ENCODE results near the gene S100A5. TPM values are rescaled to one million over a fixed set of nuclear protein-coding genes. Genes with fewer than 3 reads are reported as not detected.

Gene S100A5
- total RNA-seq, 4 donors from 2014 or later: not detected

- Histone ChIP-seq H3K4me3 (no peak overlapping the region), H3K9me3 (no peaks in the 10 kb centered on the region), H3K27ac (peak overlapping the region in 2 of 4 donors; percentile 52 to 75), H3K27me3 (no peaks in the 10 kb centered on the region), H3K36me3 (no peaks in the 10 kb centered on the region), H3K4me1 (peaks cover 19 to 52% of the 10 kb centered on the region in 2 donors)
- in situ Hi-C loops (cut with MboI; ENCODE audit: low sequenced_read_pairs in 4 of 4): no loop called here
- no peak for DNase-seq
- no peak for ATAC-seq
- TF ChIP-seq CTCF (IDR thresholded peaks at IDR 0.05 in 4 of 5, conservative IDR thresholded peaks at IDR 0.05 in 1 of 5) (no peak), POLR2A (IDR thresholded peaks at IDR 0.05) (no peak)
- intact Hi-C loops (cut with DNase I; ENCODE audit: low total_unique reads): no loop called here
Measured at GRCh38 chr1:153550398-153550758, 9.6 kb upstream of the S100A5 start.

DNA sequence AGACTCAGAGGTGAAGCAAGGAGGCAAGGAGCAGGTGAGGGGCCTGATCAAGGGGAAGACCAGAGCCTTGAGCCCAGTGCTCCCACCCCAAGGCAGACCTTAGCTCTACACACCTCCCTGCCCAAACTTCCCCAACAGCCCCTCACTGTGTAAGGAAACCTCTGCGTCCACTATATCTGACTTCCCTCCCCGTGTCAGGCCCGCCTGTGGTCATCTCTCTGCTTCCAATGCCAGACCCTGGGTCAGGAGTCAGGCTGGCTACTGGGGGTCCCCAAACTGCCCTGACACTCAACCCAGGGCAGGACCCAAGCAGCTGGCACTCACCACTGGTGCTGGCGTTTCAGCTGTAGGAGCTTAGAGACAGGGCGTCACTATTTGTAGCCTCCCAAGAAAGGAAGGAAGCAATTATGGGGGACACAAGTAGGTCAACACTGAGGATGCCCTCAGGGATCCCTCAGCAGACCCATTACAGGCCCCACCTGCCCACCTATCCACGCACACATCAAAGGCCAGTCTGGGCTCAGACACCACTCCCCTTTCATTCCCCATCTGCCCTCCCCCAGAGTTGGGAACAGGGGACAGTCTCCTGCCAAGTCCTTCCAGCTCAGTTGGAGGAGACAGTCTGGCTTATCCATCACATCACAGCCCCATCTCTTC is 9.1 kb upstream of the S100A5 start:
- no peaks in the 10 kb centered on the region for H3K27me3 ChIP-seq

GRCh38 chr1:153548722-153549688 is 8.3 kb upstream of the S100A5 start, which contains the start of gene S100A3:
TSS of gene S100A3 (minus strand) at chr1:153549258. CDS start at chr1:153548485, 773 bp downstream.
- ATAC-seq: peak; percentile 53 to 59
- DNase-seq: peak; percentile 52 to 72
- TF ChIP-seq CTCF (IDR thresholded peaks at IDR 0.05 in 4 of 5, conservative IDR thresholded peaks at IDR 0.05 in 1 of 5): peak in 2 of 5 experiments; percentile 9 to 19
- TF ChIP-seq POLR2A (IDR thresholded peaks at IDR 0.05): no peak
- Histone ChIP-seq H3K27ac (peak within 1 kb of the TSS; percentile 52 to 75 (median 58)), H3K4me1 (peaks cover 30 to 60% of the 10 kb centered on the region in 2 donors), H3K36me3 (no peaks in the 10 kb centered on the region), H3K9me3 (no peaks in the 10 kb centered on the region), H3K27me3 (no peaks in the 10 kb centered on the region), H3K4me3 (no peak within 1 kb of the TSS)
- intact Hi-C loops (cut with DNase I; ENCODE audit: low total_unique reads) (no loop called here), in situ Hi-C loops (cut with MboI; ENCODE audit: low sequenced_read_pairs in 4 of 4) (loop anchor here in 1 of 4 donors (25.0 kb wide), 1 partner anchor 438 kb away; the partner anchor contains the start of genes JTB, RAB13 and RPS27)

More for the DNA sequence above, 9.1 kb upstream of the S100A5 start:
- Histone ChIP-seq H3K9me3 (no peaks in the 10 kb centered on the region), H3K4me3 (no peak overlapping the region), H3K36me3 (no peaks in the 10 kb centered on the region), H3K4me1 (peaks cover 24 to 57% of the 10 kb centered on the region in 2 donors), H3K27ac (peak overlapping the region; percentile 40 to 75 (median 56))
- intact Hi-C loops (cut with DNase I; ENCODE audit: low total_unique reads) (no loop called here), in situ Hi-C loops (cut with MboI; ENCODE audit: low sequenced_read_pairs in 4 of 4) (loop anchor here in 1 of 4 donors (25.0 kb wide), 1 partner anchor 437 kb away; the partner anchor contains the start of genes JTB, RAB13 and RPS27)
- ATAC-seq (no peak), DNase-seq (no peak)
- TF ChIP-seq CTCF (IDR thresholded peaks at IDR 0.05 in 4 of 5, conservative IDR thresholded peaks at IDR 0.05 in 1 of 5) (no peak), POLR2A (IDR thresholded peaks at IDR 0.05) (no peak)

GRCh38 chr1:153547560-153548551 is 7.1 kb upstream of the S100A5 start:
- TF ChIP-seq CTCF (IDR thresholded peaks at IDR 0.05 in 4 of 5, conservative IDR thresholded peaks at IDR 0.05 in 1 of 5) (no peak), POLR2A (IDR thresholded peaks at IDR 0.05) (no peak)
- in situ Hi-C loops (cut with MboI; ENCODE audit: low sequenced_read_pairs in 4 of 4): loop anchor here in 1 of 4 donors (25.0 kb wide), 1 partner anchor 439 kb away; the partner anchor contains the start of genes JTB, RAB13 and RPS27
- Histone ChIP-seq H3K4me3 (no peak overlapping the region), H3K27me3 (no peaks in the 10 kb centered on the region), H3K4me1 (peaks cover 30 to 64% of the 10 kb centered on the region in 2 donors), H3K36me3 (no peaks in the 10 kb centered on the region), H3K9me3 (no peaks in the 10 kb centered on the region), H3K27ac (peak overlapping the region in 1 of 4 donors; percentile 81)
- intact Hi-C loops (cut with DNase I; ENCODE audit: low total_unique reads): no loop called here
- no peak for ATAC-seq
- DNase-seq: no peak

All from gastrocnemius medialis (tissue), 4 donors.